Stomach (tissue), 9 donors: Measurements from ENCODE around the gene CAPZA1. TPM values are rescaled to one million over a fixed set of nuclear protein-coding genes. Genes with fewer than 3 reads are reported as not detected.

Experiments
- DNase-seq, 2 donors: peaks; one replicate each; pipeline versions ENCODE4 v3.0.0 to v3.0.0-alpha.2; 2013 to 2019
- H3K27ac ChIP-seq, 5 donors: fragments of 200-600 bp in 4 of 5; sonication (generic) in 4 of 5; one replicate each; pipeline ENCODE4 v1.5.1; 2013 to 2019; ENCODE audit warnings: mild to moderate bottlenecking in 1 of 5, moderate library complexity in 1 of 5
- H3K27me3 ChIP-seq, 3 donors: fragments of 200-600 bp; sonication (generic); one replicate each; pipeline ENCODE4 v1.5.1; 2017 to 2019; ENCODE audit warnings: mixed run types in 1 of 3
- H3K36me3 ChIP-seq, 4 donors: fragments of 200-600 bp; sonication (generic); 1 replicate in 3 of 4; 2 replicates in 1 of 4; pipeline ENCODE4 v1.5.1; 2016 to 2019
- H3K4me1 ChIP-seq, 4 donors: fragments of 200-600 bp; sonication (generic); one replicate each; pipeline ENCODE4 v1.5.1; 2016 to 2019
- H3K4me3 ChIP-seq, 4 donors: fragments of 200-600 bp; sonication (generic) in 3 of 4; one replicate each; pipeline ENCODE4 v1.5.1; 2016 to 2019; ENCODE audit warnings: mild to moderate bottlenecking in 1 of 4
- H3K9me3 ChIP-seq, 4 donors: fragments of 200-600 bp; sonication (generic); one replicate each; pipeline ENCODE4 v1.5.1; 2016 to 2019
- CTCF ChIP-seq, 7 experiments: fragments of 450-650 bp in 4 of 7; fragments of 200-600 bp in 3 of 7; sonication (generic) in 3 of 7; IDR thresholded peaks; one replicate each; pipeline ENCODE4 v1.5.1; 2016 to 2019; ENCODE audit warnings: antibody characterized with exemption in 7 of 7, control low read depth in 2 of 7, mild to moderate bottlenecking in 1 of 7
- EP300 ChIP-seq: sonication (generic); formaldehyde crosslinking; IDR thresholded peaks from one replicate; pipeline ENCODE4 v1.6.1; 2017; ENCODE audit warnings: antibody characterized with exemption
- POLR2A ChIP-seq, 4 donors: fragments of 450-650 bp; IDR thresholded peaks; one replicate each; pipeline ENCODE4 v1.6.1; 2016; ENCODE audit warnings: antibody characterized with exemption in 4 of 4, control low read depth in 2 of 4, mild to moderate bottlenecking in 1 of 4, moderate library complexity in 1 of 4
- POLR2AphosphoS5 ChIP-seq, 3 donors: sonication (generic); formaldehyde crosslinking; IDR thresholded peaks; one replicate each; pipeline ENCODE4 v1.6.1; 2016; ENCODE audit warnings: antibody characterized with exemption in 3 of 3
- WGBS, 5 donors: extraction: QIAGEN DNeasy Blood & Tissue Kit in 3 of 5; methylation state at CpG; one replicate each; pipeline versions ENCODE4 v1.1.5 to v1.1.7; 2013 to 2018; 5-methylcytosine and 5-hydroxymethylcytosine counted together
- intact Hi-C: fragments of 100-400 bp; cut with DNase I; formaldehyde crosslinking; loops from one replicate; pipeline ENCODE4 v1.15.1; 2023; ENCODE audit warnings: low total_unique reads
- polyA plus RNA-seq, 3 donors: library from polyadenylated mRNA; stranded (reverse); fragments of 200-250 nt; gene quantifications; one replicate each; pipeline ENCODE4 v1.2.3, GENCODE V29; 2013
- total RNA-seq, 5 donors: library from RNA; depleted of rRNA; stranded (reverse); fragments of >200 nt; gene quantifications; one replicate each; pipeline versions ENCODE4 v1.1.0 to v1.2.3, GENCODE V29; 2014 to 2016
- donor health status: healthy with polysubstance abuse.
- donor health status: Bipolar disorder and iron deficiency.
- donor health status: healthy.

Gene CAPZA1
- total and polyA plus RNA-seq, 8 donors: 15.8 to 257 (median 67.0) TPM

GRCh38 chr1:112715264-112716053, 95.8 kb downstream of the CAPZA1 start, which contains the start of gene PPM1J:
PPM1J (minus strand) TSS chr1:112715332; CDS start chr1:112715301, 31 bp downstream.
- Histone ChIP-seq H3K9me3 (no peaks in the 10 kb centered on the region), H3K27me3 (peaks cover 0 to 23% (median 0%) of the 10 kb centered on the region in 3 donors), H3K27ac (peak within 1 kb of the TSS; percentile 58 to 81 (median 76)), H3K4me3 (peak within 1 kb of the TSS; percentile 67 to 86 (median 70)), H3K36me3 (no peaks in the 10 kb centered on the region), H3K4me1 (peaks cover 22 to 43% (median 39%) of the 10 kb centered on the region in 4 donors)
- intact Hi-C loops: loop anchor here (5.0 to 10.0 kb wide), 2 partner anchors 87 to 329 kb away; no protein-coding TSS in a partner anchor
- TF ChIP-seq POLR2AphosphoS5 (IDR thresholded peaks at IDR 0.05) (peak in 2 of 3 donors; percentile 68 to 78), EP300 (no peak)
- peak; percentile 98 to 100 for DNase-seq
- 0 to 1% (median 0%) methylated on average over 25 to 51 of the region's 51 CpGs for WGBS, 5 donors

GRCh38 chr1:112716133-112716720, 96.6 kb downstream of the CAPZA1 start:
- peaks cover 0 to 26% (median 0%) of the 10 kb centered on the region in 3 donors for H3K27me3 ChIP-seq
- peak overlapping the region in 4 of 5 donors; percentile 58 to 81 (median 78) for H3K27ac ChIP-seq
- H3K4me1 ChIP-seq: peaks cover 22 to 43% (median 39%) of the 10 kb centered on the region in 4 donors
- H3K36me3 ChIP-seq: no peaks in the 10 kb centered on the region
- H3K4me3 ChIP-seq: peak overlapping the region; percentile 67 to 86 (median 70)
- WGBS, 5 donors: 13 to 17% (median 16%) methylated on average over 13 of the region's 13 CpGs
- intact Hi-C loops: loop anchor here (5.0 to 10.0 kb wide), 2 partner anchors 86 to 329 kb away; no protein-coding TSS in a partner anchor
- H3K9me3 ChIP-seq: no peaks in the 10 kb centered on the region
- DNase-seq: peak; percentile 87 to 97
- TF ChIP-seq POLR2AphosphoS5 (IDR thresholded peaks at IDR 0.05) (peak in 1 of 3 donors; percentile 32), CTCF (IDR thresholded peaks at IDR 0.05) (peak in 5 of 7 experiments; percentile 88 to 96 (median 93)), EP300 (no peak), POLR2A (IDR thresholded peaks at IDR 0.05) (no peak)

- intact Hi-C loops: loop anchor here (5.0 to 10.0 kb wide), 2 partner anchors 85 to 327 kb away; no protein-coding TSS in a partner anchor
- peaks cover 0 to 31% (median 0%) of the 10 kb centered on the region in 3 donors for H3K27me3 ChIP-seq
- no peaks in the 10 kb centered on the region for H3K9me3 ChIP-seq
- peak in 1 of 2 donors; percentile 75 for DNase-seq
- no peak overlapping the region for H3K4me3 ChIP-seq
- peaks cover 25 to 47% (median 41%) of the 10 kb centered on the region in 4 donors for H3K4me1 ChIP-seq
- 76 to 95% (median 89%) methylated on average over 2 of the region's 2 CpGs for WGBS, 5 donors
- TF ChIP-seq CTCF (IDR thresholded peaks at IDR 0.05) (no peak), POLR2A (IDR thresholded peaks at IDR 0.05) (no peak), POLR2AphosphoS5 (IDR thresholded peaks at IDR 0.05) (no peak), EP300 (no peak)
- no peak overlapping the region for H3K27ac ChIP-seq
- no peaks in the 10 kb centered on the region for H3K36me3 ChIP-seq
Observed at GRCh38 chr1:112717263-112717873, 97.7 kb downstream of the CAPZA1 start.

- H3K36me3 ChIP-seq: no peaks in the 10 kb centered on the region
- H3K9me3 ChIP-seq: no peaks in the 10 kb centered on the region
- intact Hi-C loops: loop anchor here (5.0 to 10.0 kb wide), 2 partner anchors 83 to 326 kb away; no protein-coding TSS in a partner anchor
- H3K27ac ChIP-seq: no peak overlapping the region
- H3K4me3 ChIP-seq: peak overlapping the region; percentile 25 to 40 (median 32)
- TF ChIP-seq CTCF (IDR thresholded peaks at IDR 0.05) (peak in 5 of 7 experiments; percentile 59 to 85 (median 76)), POLR2AphosphoS5 (IDR thresholded peaks at IDR 0.05) (peak in 1 of 3 donors; percentile 56), EP300 (no peak)
- H3K4me1 ChIP-seq: peaks cover 32 to 48% (median 41%) of the 10 kb centered on the region in 4 donors
- peaks cover 0 to 46% (median 0%) of the 10 kb centered on the region in 3 donors for H3K27me3 ChIP-seq
- peak; percentile 83 to 91 for DNase-seq
- WGBS, 5 donors: 18 to 40% (median 22%) methylated on average over 11 to 44 of the region's 44 CpGs
Observed at GRCh38 chr1:112718691-112719418, 99.2 kb downstream of the CAPZA1 start.
